ENCODE results near the gene CREBBP. TPM values are rescaled to one million over a fixed set of nuclear protein-coding genes. Genes with fewer than 3 reads are reported as not detected.

CREBBP gene
- total RNA-seq, 1 experiment from 2014 or later: 79.6 TPM

GRCh38 chr16:3800477-3801270 is 79.8 kb downstream of the CREBBP start:
- CTCF ChIA-PET: no interaction called here
- POLR2A ChIA-PET (ENCODE audit: low non-redundant PET): no interaction called here
- no peak overlapping the region for H3K27ac ChIP-seq (ENCODE audit: low read depth, low read length, poor library complexity, severe bottlenecking)

GRCh38 chr16:3800019-3800418 is 80.5 kb downstream of the CREBBP start:
- Histone ChIP-seq H3K36me3 (ENCODE audit: insufficient read depth, low read length, poor library complexity, severe bottlenecking) (no peaks in the 10 kb centered on the region), H3K4me3 (ENCODE audit: low read depth, low read length, poor library complexity, severe bottlenecking) (no peak overlapping the region), H3K27me3 (replicated peaks; ENCODE audit: insufficient read depth, low read depth, low read length, poor library complexity) (no peaks in the 10 kb centered on the region), H3K9me3 (ENCODE audit: low read depth, low read length, poor library complexity, severe bottlenecking) (no peaks in the 10 kb centered on the region), H3K4me1 (ENCODE audit: insufficient read depth, low read length, poor library complexity, severe bottlenecking) (no peaks in the 10 kb centered on the region), H3K27ac (ENCODE audit: low read depth, low read length, poor library complexity, severe bottlenecking) (no peak overlapping the region)
- BruUV-seq (replicated peaks): no TSS peak
- CTCF ChIA-PET: no interaction called here
- TF ChIP-seq EZH2 (IDR thresholded peaks at IDR 0.05; ENCODE audit: borderline replicate concordance, low read depth, low read length, poor library complexity, severe bottlenecking): no peak
- no peak for DNase-seq (ENCODE audit: low spot score)
- POLR2A ChIA-PET (ENCODE audit: low non-redundant PET): no interaction called here
- intact Hi-C loops (cut with micrococcal nuclease; ENCODE audit: unreplicated experiment): no loop called here

More at GRCh38 chr16:3800477-3801270, 79.8 kb downstream of the CREBBP start:
- no peaks in the 10 kb centered on the region for H3K36me3 ChIP-seq (ENCODE audit: insufficient read depth, low read length, poor library complexity, severe bottlenecking)
- no peak for DNase-seq (ENCODE audit: low spot score)
- no peak overlapping the region for H3K4me3 ChIP-seq (ENCODE audit: low read depth, low read length, poor library complexity, severe bottlenecking)
- no peaks in the 10 kb centered on the region for H3K27me3 ChIP-seq (replicated peaks; ENCODE audit: insufficient read depth, low read depth, low read length, poor library complexity)
- H3K9me3 ChIP-seq (ENCODE audit: low read depth, low read length, poor library complexity, severe bottlenecking): no peaks in the 10 kb centered on the region
- intact Hi-C loops (cut with micrococcal nuclease; ENCODE audit: unreplicated experiment): no loop called here
- TF ChIP-seq EZH2 (IDR thresholded peaks at IDR 0.05; ENCODE audit: borderline replicate concordance, low read depth, low read length, poor library complexity, severe bottlenecking) (no peak), CTCF (conservative IDR thresholded peaks at IDR 0.05; ENCODE audit: low read depth, low read length) (no peak)
- no TSS peak for BruUV-seq (replicated peaks)
- H3K4me1 ChIP-seq (ENCODE audit: insufficient read depth, low read length, poor library complexity, severe bottlenecking): no peaks in the 10 kb centered on the region

- no peaks in the 10 kb centered on the region for H3K9me3 ChIP-seq (ENCODE audit: low read depth, low read length, poor library complexity, severe bottlenecking)
- intact Hi-C loops (cut with micrococcal nuclease; ENCODE audit: unreplicated experiment): no loop called here
- H3K4me3 ChIP-seq (ENCODE audit: low read depth, low read length, poor library complexity, severe bottlenecking): no peak overlapping the region
- no peak for DNase-seq (ENCODE audit: low spot score)
- H3K4me1 ChIP-seq (ENCODE audit: insufficient read depth, low read length, poor library complexity, severe bottlenecking): no peaks in the 10 kb centered on the region
- ChIA-PET POLR2A (ENCODE audit: low non-redundant PET) (no interaction called here), CTCF (no interaction called here)
- no peak for TF ChIP-seq CTCF (conservative IDR thresholded peaks at IDR 0.05; ENCODE audit: low read depth, low read length)
- no peak for TF ChIP-seq EZH2 (IDR thresholded peaks at IDR 0.05; ENCODE audit: borderline replicate concordance, low read depth, low read length, poor library complexity, severe bottlenecking)
- no TSS peak for BruUV-seq (replicated peaks)
- H3K27me3 ChIP-seq (replicated peaks; ENCODE audit: insufficient read depth, low read depth, low read length, poor library complexity): no peaks in the 10 kb centered on the region
- no peak overlapping the region for H3K27ac ChIP-seq (ENCODE audit: low read depth, low read length, poor library complexity, severe bottlenecking)
- no peaks in the 10 kb centered on the region for H3K36me3 ChIP-seq (ENCODE audit: insufficient read depth, low read length, poor library complexity, severe bottlenecking)
These were observed 81.2 kb downstream of the CREBBP start for GRCh38 chr16:3799354-3799753.

- H3K36me3 ChIP-seq (ENCODE audit: insufficient read depth, low read length, poor library complexity, severe bottlenecking): no peaks in the 10 kb centered on the region
- no peak for DNase-seq (ENCODE audit: low spot score)
- H3K4me3 ChIP-seq (ENCODE audit: low read depth, low read length, poor library complexity, severe bottlenecking): no peak overlapping the region
- intact Hi-C loops (cut with micrococcal nuclease; ENCODE audit: unreplicated experiment): no loop called here
- BruUV-seq (replicated peaks): no TSS peak
- H3K27me3 ChIP-seq (replicated peaks; ENCODE audit: insufficient read depth, low read depth, low read length, poor library complexity): no peaks in the 10 kb centered on the region
- no peaks in the 10 kb centered on the region for H3K9me3 ChIP-seq (ENCODE audit: low read depth, low read length, poor library complexity, severe bottlenecking)
- CTCF ChIA-PET: no interaction called here
- no peak overlapping the region for H3K27ac ChIP-seq (ENCODE audit: low read depth, low read length, poor library complexity, severe bottlenecking)
- POLR2A ChIA-PET (ENCODE audit: low non-redundant PET): no interaction called here
- no peaks in the 10 kb centered on the region for H3K4me1 ChIP-seq (ENCODE audit: insufficient read depth, low read length, poor library complexity, severe bottlenecking)
- no peak for TF ChIP-seq CTCF (conservative IDR thresholded peaks at IDR 0.05; ENCODE audit: low read depth, low read length)
- TF ChIP-seq EZH2 (IDR thresholded peaks at IDR 0.05; ENCODE audit: borderline replicate concordance, low read depth, low read length, poor library complexity, severe bottlenecking): no peak
These were observed 81.7 kb downstream of the CREBBP start for GRCh38 chr16:3798838-3799237.

Measured in A673 (cell line).